SK-N-MC (cell line): ENCODE results near the gene ICOS.

ENCODE experiments used
- EZH2 ChIP-seq: fragments of 200-600 bp; sonication (generic); IDR thresholded peaks from one replicate; pipeline ENCODE4 v1.6.1; 2017; ENCODE audit warnings: antibody characterized with exemption
- POLR2AphosphoS5 ChIP-seq: IDR thresholded peaks from 2 replicates; pipeline ENCODE4 v1.6.1; 2012; ENCODE audit warnings: mild to moderate bottlenecking, low read depth, low read length, borderline replicate concordance

GRCh38 chr2:203989521-203989920 lies 53.0 kb downstream of the ICOS start:
- TF ChIP-seq EZH2: no peak
- no peak for TF ChIP-seq POLR2AphosphoS5
